ENCODE measurements around the gene PHLDB1.

- TF ChIP-seq ZFX (IDR thresholded peaks at IDR 0.05; ENCODE audit: borderline replicate concordance), result no peak
- TF ChIP-seq, protein P1, sequence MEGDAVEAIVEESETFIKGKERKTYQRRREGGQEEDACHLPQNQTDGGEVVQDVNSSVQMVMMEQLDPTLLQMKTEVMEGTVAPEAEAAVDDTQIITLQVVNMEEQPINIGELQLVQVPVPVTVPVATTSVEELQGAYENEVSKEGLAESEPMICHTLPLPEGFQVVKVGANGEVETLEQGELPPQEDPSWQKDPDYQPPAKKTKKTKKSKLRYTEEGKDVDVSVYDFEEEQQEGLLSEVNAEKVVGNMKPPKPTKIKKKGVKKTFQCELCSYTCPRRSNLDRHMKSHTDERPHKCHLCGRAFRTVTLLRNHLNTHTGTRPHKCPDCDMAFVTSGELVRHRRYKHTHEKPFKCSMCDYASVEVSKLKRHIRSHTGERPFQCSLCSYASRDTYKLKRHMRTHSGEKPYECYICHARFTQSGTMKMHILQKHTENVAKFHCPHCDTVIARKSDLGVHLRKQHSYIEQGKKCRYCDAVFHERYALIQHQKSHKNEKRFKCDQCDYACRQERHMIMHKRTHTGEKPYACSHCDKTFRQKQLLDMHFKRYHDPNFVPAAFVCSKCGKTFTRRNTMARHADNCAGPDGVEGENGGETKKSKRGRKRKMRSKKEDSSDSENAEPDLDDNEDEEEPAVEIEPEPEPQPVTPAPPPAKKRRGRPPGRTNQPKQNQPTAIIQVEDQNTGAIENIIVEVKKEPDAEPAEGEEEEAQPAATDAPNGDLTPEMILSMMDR (IDR thresholded peaks at IDR 0.05), result no peak
Observed at GRCh38 chr11:118618991-118619375, 11.6 kb downstream of the PHLDB1 start.

All from 22Rv1 (cell line).